Measurements from ENCODE around the gene TLCD1.

- TF ChIP-seq CTCF (IDR thresholded peaks at IDR 0.05; ENCODE audit: control extremely low read depth in 1 of 3, insufficient read depth in 1 of 3, low read depth in 1 of 3, low read length in 3 of 3) (no peak), EP300 (IDR thresholded peaks at IDR 0.05; ENCODE audit: borderline replicate concordance in 1 of 2, low read depth in 2 of 2, low read length in 2 of 2) (no peak)
Observed at GRCh38 chr17:28698253-28698941, 27.6 kb downstream of the TLCD1 start.
